GM12878 (cell line): ENCODE data around the gene NPDC1. TPM values are rescaled to one million over a fixed set of nuclear protein-coding genes. Genes with fewer than 3 reads are reported as not detected.
A peak's percentile ranks its signal among the peaks of the same experiment; 100 is the strongest.

Source experiments
- BCL11A ChIP-seq: IDR thresholded peaks from 2 replicates; pipeline ENCODE4 v1.6.1; 2011; ENCODE audit warnings: low read depth, low read length
- DPF2 ChIP-seq: fragments of 450-650 bp; IDR thresholded peaks from 2 replicates; pipeline ENCODE4 v1.6.1; 2017; ENCODE audit warnings: mild to moderate bottlenecking
- EED ChIP-seq: sonication (generic); IDR thresholded peaks from 2 replicates; pipeline ENCODE4 v1.6.1; 2016; ENCODE audit warnings: antibody characterized with exemption, low read depth
- EP300 ChIP-seq, 2 experiments: fragments of 150-350 bp in 1 of 2; IDR thresholded peaks; 2 replicates each; pipeline ENCODE4 v1.6.1; 2011 to 2012; ENCODE audit warnings: low read depth in 2 of 2, low read length in 2 of 2, borderline replicate concordance in 1 of 2, improper control_type of control experiment in 1 of 2, inconsistent platforms in 1 of 2; ENCODE audit not compliant: control insufficient read depth in 1 of 2
- IKZF1 ChIP-seq: fragments of 450-650 bp; conservative IDR thresholded peaks from 2 replicates; pipeline ENCODE4 v1.6.1; 2017; ENCODE audit warnings: antibody characterized with exemption, mild to moderate bottlenecking
- JUND ChIP-seq: IDR thresholded peaks from 2 replicates; pipeline ENCODE4 v1.6.1; 2012; ENCODE audit warnings: low read depth, mild to moderate bottlenecking, low read length, improper control_type of control experiment, moderate library complexity
- MEF2B ChIP-seq: fragments of 450-650 bp; IDR thresholded peaks from 2 replicates; pipeline ENCODE4 v1.6.1; 2018; ENCODE audit warnings: mild to moderate bottlenecking, moderate library complexity; ENCODE audit not compliant: partially characterized antibody, poor library complexity, severe bottlenecking
- MLLT1 ChIP-seq: fragments of 450-650 bp; IDR thresholded peaks from 2 replicates; pipeline ENCODE4 v1.6.1; 2016; ENCODE audit warnings: mild to moderate bottlenecking
- NFIC ChIP-seq: IDR thresholded peaks from 2 replicates; pipeline ENCODE4 v1.6.1; 2012; ENCODE audit warnings: low read depth, mild to moderate bottlenecking, inconsistent platforms, low read length, moderate library complexity
- NR2C1 ChIP-seq: fragments of 450-650 bp; IDR thresholded peaks from 2 replicates; pipeline ENCODE4 v1.6.1; 2017; ENCODE audit warnings: antibody characterized with exemption, mild to moderate bottlenecking, moderate library complexity
- NR2F1 ChIP-seq: fragments of 450-650 bp; conservative IDR thresholded peaks from 2 replicates; pipeline ENCODE4 v1.6.1; 2017; ENCODE audit warnings: mild to moderate bottlenecking
- NRF1 ChIP-seq: conservative IDR thresholded peaks from 2 replicates; pipeline ENCODE4 v1.6.1; 2011; ENCODE audit warnings: mild to moderate bottlenecking, low read depth, low read length, improper control_type of control experiment
- PBX3 ChIP-seq: IDR thresholded peaks from 2 replicates; pipeline ENCODE4 v1.6.1; 2011; ENCODE audit warnings: mild to moderate bottlenecking, low read depth, low read length, moderate library complexity; ENCODE audit not compliant: insufficient replicate concordance
- POU2F2 ChIP-seq: IDR thresholded peaks from 3 replicates; pipeline ENCODE4 v1.6.1; 2011; ENCODE audit warnings: low read depth, mild to moderate bottlenecking, low read length, borderline replicate concordance
- RAD21 ChIP-seq: IDR thresholded peaks from 2 replicates; pipeline ENCODE4 v1.6.1; 2011; ENCODE audit warnings: mild to moderate bottlenecking, low read depth, low read length, moderate library complexity; ENCODE audit not compliant: insufficient read depth
- REST ChIP-seq: IDR thresholded peaks from 2 replicates; pipeline ENCODE4 v1.6.1; 2012; ENCODE audit warnings: mild to moderate bottlenecking, low read depth, low read length
- RUNX3 ChIP-seq: IDR thresholded peaks from 2 replicates; pipeline ENCODE4 v1.6.1; 2012; ENCODE audit warnings: low read length, inconsistent platforms
- SKIL ChIP-seq: fragments of 450-650 bp; IDR thresholded peaks from 2 replicates; pipeline ENCODE4 v1.6.1; 2017; ENCODE audit warnings: mild to moderate bottlenecking, low read depth, inconsistent platforms; ENCODE audit not compliant: poor library complexity, severe bottlenecking
- SPI1 ChIP-seq: IDR thresholded peaks from 2 replicates; pipeline ENCODE4 v1.6.1; 2011; ENCODE audit warnings: low read depth, mild to moderate bottlenecking, low read length, moderate library complexity, borderline replicate concordance; ENCODE audit not compliant: insufficient read depth
- TARDBP ChIP-seq: IDR thresholded peaks from 2 replicates; pipeline ENCODE4 v1.6.1; 2016; ENCODE audit warnings: borderline replicate concordance
- TBL1XR1 ChIP-seq: IDR thresholded peaks from 2 replicates; pipeline ENCODE4 v1.6.1; 2012; ENCODE audit warnings: low read depth, low read length, improper control_type of control experiment
- ZNF24 ChIP-seq: fragments of 450-650 bp; IDR thresholded peaks from 2 replicates; pipeline ENCODE4 v1.6.1; 2017; ENCODE audit warnings: antibody characterized with exemption, mild to moderate bottlenecking
- polyA plus RNA-seq, 11 experiments: library from polyadenylated mRNA; depleted of rRNA in 4 of 11; unstranded in 6 of 11; stranded (reverse) in 5 of 11; fragments of >200 nt; fragmentation: Nextera tagmentation in 4 of 11; fragmentation: Illumina TruSeq in 1 of 11; extraction: Ambion mirVana in 4 of 11; extraction: Trizol in 1 of 11; gene quantifications; 1 replicate in 1 of 11; 2 replicates in 10 of 11; pipeline versions ENCODE4 v1.2.1 to v1.2.3, GENCODE V29; 2011 to 2016; ENCODE audit warnings: inconsistent platforms in 2 of 11, missing spikeins in 2 of 11, low read depth in 1 of 11
- total RNA-seq, 4 experiments: library from RNA; depleted of rRNA in 3 of 4; stranded (reverse); fragments of >200 nt in 3 of 4; fragmentation: Illumina TruSeq in 1 of 4; extraction: Trizol in 1 of 4; gene quantifications; 2 replicates each; pipeline versions ENCODE4 v1.2.1 to v1.2.3, GENCODE V29; 2013 to 2021

The NPDC1 gene
- total and polyA plus RNA-seq, 10 of the 15 experiments (the other 5 are each of a cell fraction or from before 2014, with no cell fraction given), result 0.04 to 1.7 (median 0.77) TPM; not detected in 2

- TF ChIP-seq MLLT1 (peak; percentile 88), IKZF1 (peak; percentile 72), PBX3 (peak; percentile 67), POU2F2 (peak; percentile 97; the same call in 2 of the 3 replicates), EED (peak; percentile 45; the same call in 1 of the 2 replicates), TARDBP (no peak), DPF2 (peak; percentile 87), EP300 (IDR thresholded peaks at IDR 0.05; ENCODE audit: borderline replicate concordance in 1 of 2, control insufficient read depth in 1 of 2, low read depth in 2 of 2, low read length in 2 of 2) (peak; percentile 50 to 51; a peak in 2 of 4 replicates), RUNX3 (peak; percentile 96), SPI1 (0 out of 2 replicates have a peak, but pooled peaks have one; percentile 11), REST (no peak), NR2F1 (peak; percentile 99), MEF2B (peak; percentile 65), BCL11A (0 out of 2 replicates have a peak, but pooled peaks have one; percentile 6), NRF1 (no peak), NR2C1 (peak; percentile 62), ZNF24 (no peak), SKIL (peak; percentile 99), TBL1XR1 (peak; percentile 73; the same call in 1 of the 2 replicates), JUND (no peak), RAD21 (no peak), NFIC (peak; percentile 75; the same call in 1 of the 2 replicates)
Observed at GRCh38 chr9:137000177-137000930, 45.6 kb downstream of the NPDC1 start (continued).
